OCI-LY7 (cell line): Measurements from ENCODE around the gene ACVR1.

Experiments
- EZH2phosphoT487 ChIP-seq: fragments of 200-600 bp; sonication (generic); IDR thresholded peaks from 2 replicates; pipeline ENCODE4 v1.6.1; 2018; ENCODE audit warnings: low read depth, borderline replicate concordance, mild to moderate bottlenecking, mixed run types, antibody characterized with exemption, low read length, moderate library complexity, mixed read lengths
- TF ChIP-seq, protein P1 (sequence below): fragments of 200-600 bp; sonication (generic); conservative IDR thresholded peaks from 2 replicates; pipeline ENCODE4 v1.5.1; 2014; ENCODE audit warnings: mild to moderate bottlenecking, antibody characterized with exemption, low read length, moderate library complexity, mixed read lengths

DNA sequence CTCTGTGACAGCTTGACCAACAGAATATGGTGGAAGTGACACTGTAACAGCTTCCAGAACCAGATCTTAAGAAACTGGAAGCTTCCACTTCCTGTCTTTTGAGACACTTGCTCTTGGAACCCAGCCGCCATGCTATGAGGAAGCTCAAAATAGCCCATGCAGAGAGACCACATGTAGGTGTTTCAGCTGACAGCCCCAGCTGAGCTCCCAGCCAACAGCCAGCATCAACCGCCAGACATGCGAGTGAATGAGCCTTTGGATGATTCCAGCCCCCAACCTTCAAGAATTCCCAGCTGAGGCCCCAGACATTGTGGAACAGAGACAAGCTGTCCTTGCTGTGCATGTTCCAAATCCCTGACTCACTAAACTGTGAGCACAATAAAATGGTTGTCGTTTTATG lies 27.9 kb downstream of the ACVR1 start:
- TF ChIP-seq, protein P1, sequence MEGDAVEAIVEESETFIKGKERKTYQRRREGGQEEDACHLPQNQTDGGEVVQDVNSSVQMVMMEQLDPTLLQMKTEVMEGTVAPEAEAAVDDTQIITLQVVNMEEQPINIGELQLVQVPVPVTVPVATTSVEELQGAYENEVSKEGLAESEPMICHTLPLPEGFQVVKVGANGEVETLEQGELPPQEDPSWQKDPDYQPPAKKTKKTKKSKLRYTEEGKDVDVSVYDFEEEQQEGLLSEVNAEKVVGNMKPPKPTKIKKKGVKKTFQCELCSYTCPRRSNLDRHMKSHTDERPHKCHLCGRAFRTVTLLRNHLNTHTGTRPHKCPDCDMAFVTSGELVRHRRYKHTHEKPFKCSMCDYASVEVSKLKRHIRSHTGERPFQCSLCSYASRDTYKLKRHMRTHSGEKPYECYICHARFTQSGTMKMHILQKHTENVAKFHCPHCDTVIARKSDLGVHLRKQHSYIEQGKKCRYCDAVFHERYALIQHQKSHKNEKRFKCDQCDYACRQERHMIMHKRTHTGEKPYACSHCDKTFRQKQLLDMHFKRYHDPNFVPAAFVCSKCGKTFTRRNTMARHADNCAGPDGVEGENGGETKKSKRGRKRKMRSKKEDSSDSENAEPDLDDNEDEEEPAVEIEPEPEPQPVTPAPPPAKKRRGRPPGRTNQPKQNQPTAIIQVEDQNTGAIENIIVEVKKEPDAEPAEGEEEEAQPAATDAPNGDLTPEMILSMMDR, result no peak
- TF ChIP-seq EZH2phosphoT487, result no peak
